Measurements from ENCODE around the gene FIGN. TPM values are rescaled to one million over a fixed set of nuclear protein-coding genes. Genes with fewer than 3 reads are reported as not detected.

Gene FIGN
- total RNA-seq, 1 donor from 2014 or later = not detected

GRCh38 chr2:163767097-163767496, 31.3 kb upstream of the FIGN start:
- CTCF ChIA-PET = no interaction called here
- no peaks in the 10 kb centered on the region for H3K9me3 Mint-ChIP-seq
- intact Hi-C loops (cut with micrococcal nuclease) = no loop called here
- H3K36me3 Mint-ChIP-seq (ENCODE audit: low read depth) = no peaks in the 10 kb centered on the region
- H3K27me3 Mint-ChIP-seq = no peaks in the 10 kb centered on the region
- ATAC-seq (ENCODE audit: low read depth) (no peak), DNase-seq (no peak)
- H3K4me1 Mint-ChIP-seq = no peaks in the 10 kb centered on the region
- H3K27ac Mint-ChIP-seq = no peak overlapping the region
- POLR2A ChIA-PET = no interaction called here
- no peak for TF ChIP-seq CTCF (IDR thresholded peaks at IDR 0.05)
- no peak overlapping the region for H3K4me3 Mint-ChIP-seq

- DNase-seq (no peak), ATAC-seq (ENCODE audit: low read depth) (no peak)
- Mint-ChIP-seq H3K27ac (no peak overlapping the region), H3K4me3 (no peak overlapping the region), H3K4me1 (no peaks in the 10 kb centered on the region), H3K9me3 (no peaks in the 10 kb centered on the region), H3K36me3 (ENCODE audit: low read depth) (no peaks in the 10 kb centered on the region), H3K27me3 (no peaks in the 10 kb centered on the region)
- CTCF ChIA-PET = no interaction called here
- TF ChIP-seq CTCF (IDR thresholded peaks at IDR 0.05) = no peak
- intact Hi-C loops (cut with micrococcal nuclease) = no loop called here
- POLR2A ChIA-PET = no interaction called here
These were observed 28.8 kb upstream of the FIGN start for GRCh38 chr2:163764566-163764965.

- H3K9me3 Mint-ChIP-seq = no peaks in the 10 kb centered on the region
- DNase-seq (no peak), ATAC-seq (ENCODE audit: low read depth) (no peak)
- H3K4me3 Mint-ChIP-seq = no peak overlapping the region
- intact Hi-C loops (cut with micrococcal nuclease) = no loop called here
- POLR2A ChIA-PET = no interaction called here
- H3K4me1 Mint-ChIP-seq = no peaks in the 10 kb centered on the region
- H3K27ac Mint-ChIP-seq = no peak overlapping the region
- no peak for TF ChIP-seq CTCF (IDR thresholded peaks at IDR 0.05)
- CTCF ChIA-PET = no interaction called here
- no peaks in the 10 kb centered on the region for H3K27me3 Mint-ChIP-seq
- H3K36me3 Mint-ChIP-seq (ENCODE audit: low read depth) = no peaks in the 10 kb centered on the region
These were observed 23.2 kb upstream of the FIGN start for GRCh38 chr2:163759013-163759412.

GRCh38 chr2:163757814-163758213, 22.0 kb upstream of the FIGN start:
- H3K27ac Mint-ChIP-seq = no peak overlapping the region
- intact Hi-C loops (cut with micrococcal nuclease) = no loop called here

GRCh38 chr2:163756588-163756987, 20.8 kb upstream of the FIGN start:
- H3K36me3 Mint-ChIP-seq (ENCODE audit: low read depth) = no peaks in the 10 kb centered on the region
- H3K27me3 Mint-ChIP-seq = no peaks in the 10 kb centered on the region
- ChIA-PET CTCF (no interaction called here), POLR2A (no interaction called here)
- intact Hi-C loops (cut with micrococcal nuclease) = no loop called here
- H3K4me3 Mint-ChIP-seq = no peak overlapping the region
- H3K4me1 Mint-ChIP-seq = no peaks in the 10 kb centered on the region
- no peaks in the 10 kb centered on the region for H3K9me3 Mint-ChIP-seq
- ATAC-seq (ENCODE audit: low read depth) (no peak), DNase-seq (no peak)
- no peak overlapping the region for H3K27ac Mint-ChIP-seq
- no peak for TF ChIP-seq CTCF (IDR thresholded peaks at IDR 0.05)

More at GRCh38 chr2:163757814-163758213, 22.0 kb upstream of the FIGN start:
- Mint-ChIP-seq H3K9me3 (no peaks in the 10 kb centered on the region), H3K27me3 (no peaks in the 10 kb centered on the region), H3K36me3 (ENCODE audit: low read depth) (no peaks in the 10 kb centered on the region), H3K4me3 (no peak overlapping the region), H3K4me1 (no peaks in the 10 kb centered on the region)
- ChIA-PET CTCF (no interaction called here), POLR2A (no interaction called here)
- TF ChIP-seq CTCF (IDR thresholded peaks at IDR 0.05) = no peak
- DNase-seq = no peak
- no peak for ATAC-seq (ENCODE audit: low read depth)

Data from activated B cell treated with CpG ODN at 0.5 μM for 24 hours (primary cell).